B cell (primary cell): ENCODE measurements around the gene PLPPR2. TPM values are rescaled to one million over a fixed set of nuclear protein-coding genes. Genes with fewer than 3 reads are reported as not detected.
"Not testable (repeated sequence)": the region's sequence is repeated elsewhere in the genome, so short reads cannot be mapped to it uniquely, and the experiment has no call there.

Source experiments
- ATAC-seq: fragments of 200-7000 bp; cut with Tn5 transposase; one replicate; pipeline ENCODE4 v1.10.0; 2021; ENCODE audit warnings: low read depth, mild to moderate bottlenecking, moderate number of reproducible peaks, moderate library complexity
- CTCF ChIA-PET: fragments of 350-600 bp; sonication (Branson Sonifier 250); formaldehyde crosslinking; loops from one replicate; lab custom pipeline; 2021; ENCODE audit warnings: antibody characterized with exemption, inconsistent platforms; lab: Charles Lee
- POLR2A ChIA-PET: fragments of 350-600 bp; sonication (Branson Sonifier 250); formaldehyde crosslinking; loops from one replicate; lab custom pipeline; 2021; ENCODE audit warnings: antibody characterized with exemption; lab: Charles Lee
- DNase-seq: peaks from one replicate; pipeline ENCODE4 v3.0.0; 2013
- H2AFZ ChIP-seq: 2 replicates; pipeline ENCODE4 v1.6.1; 2012; ENCODE audit warnings: mild to moderate bottlenecking, low read depth, low read length; ENCODE audit not compliant: insufficient read depth, poor library complexity, severe bottlenecking
- H3K27ac ChIP-seq, 2 donors: 1 replicate in 1 of 2; 2 replicates in 1 of 2; pipeline ENCODE4 v1.5.1; 2012 to 2013; ENCODE audit warnings: low read length in 2 of 2, mild to moderate bottlenecking in 2 of 2, moderate library complexity in 1 of 2
- H3K27me3 ChIP-seq, 4 experiments: fragments of 200-600 bp in 1 of 4; sonication (generic) in 1 of 4; replicated peaks in 1 of 4; 1 replicate in 2 of 4; 2 replicates in 2 of 4; pipeline versions ENCODE4 v1.6.1 to v1.7.0; 2013 to 2016; ENCODE audit warnings: low read length in 3 of 4, mild to moderate bottlenecking in 2 of 4, mixed read lengths in 1 of 4, moderate library complexity in 1 of 4; ENCODE audit not compliant: insufficient read depth in 4 of 4, control insufficient read depth in 3 of 4; ENCODE audit errors: control extremely low read depth in 1 of 4
- H3K36me3 ChIP-seq, 2 experiments: replicated peaks in 1 of 2; 1 replicate in 1 of 2; 2 replicates in 1 of 2; pipeline versions ENCODE4 v1.6.1 to v1.7.1; 2013; ENCODE audit warnings: low read length in 1 of 2; ENCODE audit not compliant: insufficient read depth in 2 of 2, control insufficient read depth in 1 of 2; ENCODE audit errors: control extremely low read depth in 1 of 2, extremely low read depth in 1 of 2
- H3K4me1 ChIP-seq, 2 donors: fragments of 200-600 bp in 1 of 2; sonication (generic) in 1 of 2; 1 replicate in 1 of 2; 2 replicates in 1 of 2; pipeline versions ENCODE4 v1.5.1 to v1.6.1; 2013 to 2017; ENCODE audit warnings: low read length in 2 of 2; ENCODE audit not compliant: control insufficient read depth in 2 of 2, insufficient read depth in 2 of 2
- H3K4me2 ChIP-seq: replicated peaks from 2 replicates; pipeline ENCODE3; 2012; ENCODE audit warnings: mild to moderate bottlenecking, low read depth, low read length; ENCODE audit not compliant: poor library complexity, severe bottlenecking
- H3K4me3 ChIP-seq, 5 experiments: fragments of 200-600 bp in 1 of 5; sonication (generic) in 1 of 5; 1 replicate in 3 of 5; 2 replicates in 2 of 5; pipeline versions ENCODE4 v1.5.1 to v1.7.0; 2011 to 2016; ENCODE audit warnings: low read length in 4 of 5, mild to moderate bottlenecking in 4 of 5, low read depth in 2 of 5, control low read depth in 1 of 5, moderate library complexity in 1 of 5; ENCODE audit not compliant: insufficient read depth in 1 of 5; ENCODE audit errors: control extremely low read depth in 1 of 5, extremely low read depth in 1 of 5
- H3K79me2 ChIP-seq: fragments of 200-600 bp; sonication (generic); one replicate; pipeline ENCODE4 v1.6.0; 2016; ENCODE audit warnings: low read length; ENCODE audit not compliant: control insufficient read depth, insufficient read depth
- H3K9ac ChIP-seq: fragments of 200-600 bp; sonication (generic); 2 replicates; pipeline ENCODE4 v1.6.1; 2017; ENCODE audit warnings: mild to moderate bottlenecking, low read length, moderate library complexity
- H3K9me3 ChIP-seq, 3 donors: one replicate each; pipeline versions ENCODE4 v1.6.1 to v1.7.1; 2013; ENCODE audit warnings: low read length in 2 of 3; ENCODE audit not compliant: control insufficient read depth in 2 of 3, insufficient read depth in 1 of 3; ENCODE audit errors: control extremely low read depth in 1 of 3
- H4K20me1 ChIP-seq: 2 replicates; pipeline ENCODE4 v1.6.0; 2012; ENCODE audit warnings: mild to moderate bottlenecking, low read length; ENCODE audit not compliant: insufficient read depth, control insufficient read depth, poor library complexity, severe bottlenecking
- H3K27ac Mint-ChIP-seq: one replicate; pipeline ENCODE4 v1.8.0; 2021; ENCODE audit warnings: mixed read lengths
- H3K27me3 Mint-ChIP-seq: one replicate; pipeline ENCODE4 v1.8.0; 2021; ENCODE audit warnings: mixed read lengths
- H3K4me1 Mint-ChIP-seq: one replicate; pipeline ENCODE4 v1.8.0; 2021; ENCODE audit warnings: mixed read lengths
- H3K4me3 Mint-ChIP-seq: one replicate; pipeline ENCODE4 v1.8.0; 2021; ENCODE audit warnings: mixed read lengths
- H3K9me3 Mint-ChIP-seq: one replicate; pipeline ENCODE4 v1.8.0; 2022; ENCODE audit warnings: mixed read lengths; ENCODE audit not compliant: insufficient read depth
- EZH2 ChIP-seq: IDR thresholded peaks from 2 replicates; pipeline ENCODE4 v1.6.1; 2012; ENCODE audit warnings: borderline replicate concordance, low read depth, mild to moderate bottlenecking, moderate library complexity, low read length; ENCODE audit not compliant: insufficient read depth, poor library complexity, severe bottlenecking
- WGBS: methylation state at CpG from one replicate; pipeline ENCODE4 v1.1.5; 2013; ENCODE audit warnings: missing lambda C conversion rate; ENCODE audit not compliant: insufficient coverage; 5-methylcytosine and 5-hydroxymethylcytosine counted together
- intact Hi-C: fragments of 100-400 bp; cut with micrococcal nuclease; formaldehyde crosslinking; loops from one replicate; pipeline ENCODE4 v1.10.0; 2022
- polyA plus RNA-seq: library from polyadenylated mRNA; depleted of rRNA; stranded (reverse); fragments of >200 nt; gene quantifications from 2 replicates; pipeline ENCODE4 v1.2.3, GENCODE V29; 2012
- total RNA-seq, 2 donors: library from RNA; stranded (reverse); fragments of 120-200 nt in 1 of 2; gene quantifications; 1 replicate in 1 of 2; 2 replicates in 1 of 2; pipeline versions ENCODE4 v1.2.3 to v1.2.4, GENCODE V29; 2013 to 2022
- TF ChIP-seq, protein P1 (sequence below): fragments of 200-600 bp; IDR thresholded peaks from one replicate; pipeline ENCODE4 v1.8.0; 2022; ENCODE audit warnings: antibody characterized with exemption, mild to moderate bottlenecking

PLPPR2 gene
- total and polyA plus RNA-seq, 2 donors (not counting 1 experiment from before 2014, with no cell fraction given): 3.8 to 11.1 TPM

DNA sequence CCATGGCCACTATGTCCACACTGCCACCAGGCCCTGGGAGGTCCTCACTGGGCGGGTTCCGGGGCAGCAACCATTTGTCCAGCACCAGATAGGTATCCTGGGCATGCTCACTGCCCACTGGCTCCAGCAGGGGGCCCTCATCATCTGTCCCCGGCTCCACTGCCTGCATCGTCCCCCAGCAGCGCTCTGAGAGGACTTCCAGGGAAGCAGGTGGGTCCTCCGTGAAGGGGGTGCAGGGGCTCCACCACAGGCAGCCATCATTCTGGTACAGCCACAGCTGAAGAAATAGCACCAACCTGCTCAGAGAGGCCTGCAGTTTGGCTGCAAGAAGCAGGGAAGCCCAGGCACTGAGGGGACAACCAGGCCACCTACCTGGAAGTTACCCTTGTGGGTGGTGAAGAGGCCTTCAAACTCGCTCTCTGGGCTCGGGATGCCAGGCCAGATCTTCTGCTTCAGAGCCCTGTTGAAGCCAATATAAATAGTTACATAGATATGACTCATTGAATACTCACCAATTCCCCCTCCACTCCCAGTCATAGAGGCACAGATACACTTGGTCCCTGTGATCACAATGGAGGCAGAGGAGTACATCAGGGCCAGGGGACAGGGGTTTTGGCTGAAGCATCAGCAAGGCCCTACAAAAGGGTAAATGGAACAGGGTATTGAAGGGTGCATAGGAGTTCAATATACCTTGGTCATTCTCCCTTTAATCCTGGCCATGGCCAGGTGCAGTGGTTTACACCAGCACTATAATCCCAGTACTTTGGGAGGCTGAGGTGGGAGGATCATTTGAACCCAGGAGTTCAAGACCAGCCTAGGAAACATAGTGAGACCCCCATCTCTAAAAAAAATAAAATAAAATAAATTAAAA is 23.3 kb downstream of the PLPPR2 start:
- no peak for ATAC-seq
- no peak overlapping the region for H3K4me3 Mint-ChIP-seq
- H3K27ac Mint-ChIP-seq: no peak overlapping the region
- Histone ChIP-seq H3K27ac (no peak overlapping the region), H3K27me3 (peaks cover 0 to 6% (median 2%) of the 10 kb centered on the region in 4 experiments), H3K9me3 (peaks cover 0 to 11% (median 0%) of the 10 kb centered on the region in 3 donors), H3K4me3 (no peak overlapping the region), H3K9ac (no peak overlapping the region), H2AFZ (no peak overlapping the region), H3K4me2 (no peak overlapping the region), H3K79me2 (peaks cover 16% of the 10 kb centered on the region), H3K4me1 (peaks cover 52 to 64% of the 10 kb centered on the region in 2 donors), H3K36me3 (no peaks in the 10 kb centered on the region), H4K20me1 (no peaks in the 10 kb centered on the region)
- DNase-seq: peak; percentile 44
- intact Hi-C loops: loop anchor here (10.0 kb wide), 1 partner anchor 1564 kb away; the partner anchor contains the start of gene FBXL12
- CTCF ChIA-PET: interaction anchor here (1.3 to 4.6 kb wide), 5 partner anchors 10 to 104 kb away, joined by 4 to 41 read pairs (median 23); partner anchors contain the start of gene RGL3
- no peaks in the 10 kb centered on the region for H3K9me3 Mint-ChIP-seq
- H3K27me3 Mint-ChIP-seq: no peaks in the 10 kb centered on the region
- 67% methylated on average over 6 of the region's 8 CpGs for WGBS
- peaks cover 39% of the 10 kb centered on the region for H3K4me1 Mint-ChIP-seq
- POLR2A ChIA-PET: no interaction called here
- no peak for TF ChIP-seq EZH2
- TF ChIP-seq, protein P1, sequence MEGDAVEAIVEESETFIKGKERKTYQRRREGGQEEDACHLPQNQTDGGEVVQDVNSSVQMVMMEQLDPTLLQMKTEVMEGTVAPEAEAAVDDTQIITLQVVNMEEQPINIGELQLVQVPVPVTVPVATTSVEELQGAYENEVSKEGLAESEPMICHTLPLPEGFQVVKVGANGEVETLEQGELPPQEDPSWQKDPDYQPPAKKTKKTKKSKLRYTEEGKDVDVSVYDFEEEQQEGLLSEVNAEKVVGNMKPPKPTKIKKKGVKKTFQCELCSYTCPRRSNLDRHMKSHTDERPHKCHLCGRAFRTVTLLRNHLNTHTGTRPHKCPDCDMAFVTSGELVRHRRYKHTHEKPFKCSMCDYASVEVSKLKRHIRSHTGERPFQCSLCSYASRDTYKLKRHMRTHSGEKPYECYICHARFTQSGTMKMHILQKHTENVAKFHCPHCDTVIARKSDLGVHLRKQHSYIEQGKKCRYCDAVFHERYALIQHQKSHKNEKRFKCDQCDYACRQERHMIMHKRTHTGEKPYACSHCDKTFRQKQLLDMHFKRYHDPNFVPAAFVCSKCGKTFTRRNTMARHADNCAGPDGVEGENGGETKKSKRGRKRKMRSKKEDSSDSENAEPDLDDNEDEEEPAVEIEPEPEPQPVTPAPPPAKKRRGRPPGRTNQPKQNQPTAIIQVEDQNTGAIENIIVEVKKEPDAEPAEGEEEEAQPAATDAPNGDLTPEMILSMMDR: peak; percentile 30

DNA sequence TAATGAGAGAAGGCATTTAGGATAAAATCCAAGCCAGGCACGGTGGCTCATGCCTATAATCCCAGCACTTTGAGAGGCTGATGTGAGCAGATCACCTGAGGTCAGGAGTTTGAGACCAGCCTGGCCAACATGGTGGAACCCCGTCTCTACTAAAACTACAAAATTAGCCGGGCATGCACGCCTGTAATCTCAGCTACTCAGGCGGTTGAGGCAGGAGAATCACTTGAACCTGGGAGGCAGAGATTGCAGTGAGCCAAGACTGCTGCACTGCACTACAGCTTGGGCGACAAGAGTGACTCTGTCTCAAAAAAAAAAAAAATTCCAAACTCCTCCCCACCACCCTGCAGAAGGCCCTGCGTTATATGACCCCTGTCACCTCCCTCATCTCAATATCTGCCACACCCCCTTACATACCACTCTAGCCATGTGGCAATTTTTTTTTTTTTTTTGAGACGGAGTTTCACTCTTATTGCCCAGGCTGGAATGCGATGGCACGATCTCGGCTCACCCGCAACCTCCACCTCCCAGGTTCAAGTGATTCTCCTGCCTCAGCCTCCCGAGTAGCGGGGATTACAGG is 24.1 kb downstream of the PLPPR2 start:
- Mint-ChIP-seq H3K27ac (peak overlapping the region; percentile 3), H3K4me1 (peaks cover 43% of the 10 kb centered on the region)
- DNase-seq, H3K4me3 Mint-ChIP-seq, H3K9me3 Mint-ChIP-seq, H3K27me3 ChIP-seq, ATAC-seq, H3K9ac ChIP-seq, H3K36me3 ChIP-seq, H3K4me2 ChIP-seq, POLR2A ChIA-PET, H3K4me3 ChIP-seq, H2AFZ ChIP-seq, H3K27me3 Mint-ChIP-seq, H4K20me1 ChIP-seq, H3K27ac ChIP-seq: not testable (repeated sequence)
- intact Hi-C loops: loop anchor here (10.0 kb wide), 1 partner anchor 1565 kb away; the partner anchor contains the start of gene FBXL12
- CTCF ChIA-PET: interaction anchor here (1.0 to 4.0 kb wide), 7 partner anchors 31 to 103 kb away, joined by 3 to 41 read pairs (median 17); partner anchors contain the start of genes RAB3D and RGL3
- WGBS: 100% methylated on average over 4 of the region's 14 CpGs
- H3K4me1 ChIP-seq: peaks cover 52 to 64% of the 10 kb centered on the region in 2 donors
- peaks cover 0 to 11% (median 0%) of the 10 kb centered on the region in 3 donors for H3K9me3 ChIP-seq
- H3K79me2 ChIP-seq: peaks cover 16% of the 10 kb centered on the region
